Neural crest cell (in vitro differentiated cells): ENCODE measurements around the gene LIMS1. TPM values are rescaled to one million over a fixed set of nuclear protein-coding genes. Genes with fewer than 3 reads are reported as not detected.
"Not testable (repeated sequence)": the region's sequence is repeated elsewhere in the genome, so short reads cannot be mapped to it uniquely, and the experiment has no call there.

Experiments
- DNase-seq: peaks from one replicate; pipeline ENCODE4 v3.0.0; 2021; ENCODE audit warnings: low read depth, mixed read lengths, low spot score
- H3K27ac Mint-ChIP-seq: one replicate; pipeline ENCODE4 v1.8.0; 2021; ENCODE audit warnings: mild to moderate bottlenecking, mixed read lengths; ENCODE audit not compliant: unreplicated experiment
- H3K27me3 Mint-ChIP-seq: 2 replicates; pipeline ENCODE4 v1.8.0; 2021; ENCODE audit warnings: low read depth, mild to moderate bottlenecking, mixed read lengths
- H3K36me3 Mint-ChIP-seq: 2 replicates; pipeline ENCODE4 v1.8.0; 2021; ENCODE audit warnings: low read depth, mild to moderate bottlenecking, mixed read lengths
- H3K4me1 Mint-ChIP-seq: 2 replicates; pipeline ENCODE4 v1.8.0; 2021; ENCODE audit warnings: mixed read lengths
- H3K4me3 Mint-ChIP-seq: one replicate; pipeline ENCODE4 v1.8.0; 2021; ENCODE audit warnings: mild to moderate bottlenecking, mixed read lengths
- H3K9me3 Mint-ChIP-seq: 2 replicates; pipeline ENCODE4 v1.8.0; 2021; ENCODE audit warnings: mixed read lengths
- CTCF ChIP-seq: fragments of 200-600 bp; sonication (generic); conservative IDR thresholded peaks from 2 replicates; pipeline ENCODE4 v1.5.0; 2021; ENCODE audit warnings: antibody characterized with exemption, mild to moderate bottlenecking
- total RNA-seq: library from RNA; stranded (reverse); gene quantifications from 2 replicates; pipeline ENCODE4 v1.2.1, GENCODE V29; 2021

The LIMS1 gene
- total RNA-seq, 1 donor from 2014 or later = 30.9 TPM

GRCh38 chr2:108514478-108514877 is 19.8 kb upstream of the LIMS1 start:
- not testable (repeated sequence) for H3K9me3 Mint-ChIP-seq

GRCh38 chr2:108524688-108525087 is 9.6 kb upstream of the LIMS1 start:
- not testable (repeated sequence) for H3K27ac Mint-ChIP-seq, H3K9me3 Mint-ChIP-seq, H3K27me3 Mint-ChIP-seq, DNase-seq, H3K4me1 Mint-ChIP-seq, H3K4me3 Mint-ChIP-seq, H3K36me3 Mint-ChIP-seq

More at GRCh38 chr2:108514478-108514877, 19.8 kb upstream of the LIMS1 start:
- H3K27ac Mint-ChIP-seq, H3K27me3 Mint-ChIP-seq, H3K4me1 Mint-ChIP-seq, H3K4me3 Mint-ChIP-seq, DNase-seq: not testable (repeated sequence)
- peaks cover 11% of the 10 kb centered on the region for H3K36me3 Mint-ChIP-seq

- not testable (repeated sequence) for H3K9me3 Mint-ChIP-seq, H3K27me3 Mint-ChIP-seq, DNase-seq, H3K27ac Mint-ChIP-seq, H3K4me3 Mint-ChIP-seq, H3K36me3 Mint-ChIP-seq, H3K4me1 Mint-ChIP-seq
Measured at GRCh38 chr2:108525258-108525657, 9.0 kb upstream of the LIMS1 start.

GRCh38 chr2:108531674-108532055 is 2.6 kb upstream of the LIMS1 start:
- DNase-seq = no peak
- no peaks in the 10 kb centered on the region for H3K27me3 Mint-ChIP-seq
- H3K36me3 Mint-ChIP-seq = no peaks in the 10 kb centered on the region
- no peaks in the 10 kb centered on the region for H3K9me3 Mint-ChIP-seq
- H3K4me1 Mint-ChIP-seq = peaks cover 25% of the 10 kb centered on the region
- H3K27ac Mint-ChIP-seq = no peak overlapping the region
- H3K4me3 Mint-ChIP-seq = no peak overlapping the region
- no peak for TF ChIP-seq CTCF

GRCh38 chr2:108534584-108535356 is 500 bp downstream of the LIMS1 start:
- Mint-ChIP-seq H3K4me1 (peaks cover 43% of the 10 kb centered on the region), H3K27me3 (no peaks in the 10 kb centered on the region), H3K4me3 (peak overlapping the region; percentile 95), H3K36me3 (no peaks in the 10 kb centered on the region), H3K27ac (peak overlapping the region; percentile 36), H3K9me3 (no peaks in the 10 kb centered on the region)
- DNase-seq = peak; percentile 41
- TF ChIP-seq CTCF = no peak

GRCh38 chr2:108535357-108535631 is 1.0 kb downstream of the LIMS1 start:
- H3K27ac Mint-ChIP-seq = no peak overlapping the region
- no peak for DNase-seq
- peak overlapping the region; percentile 95 for H3K4me3 Mint-ChIP-seq
- no peaks in the 10 kb centered on the region for H3K36me3 Mint-ChIP-seq
- TF ChIP-seq CTCF = no peak
- H3K27me3 Mint-ChIP-seq = no peaks in the 10 kb centered on the region
- peaks cover 43% of the 10 kb centered on the region for H3K4me1 Mint-ChIP-seq
- no peaks in the 10 kb centered on the region for H3K9me3 Mint-ChIP-seq

- no peaks in the 10 kb centered on the region for H3K27me3 Mint-ChIP-seq
- DNase-seq = no peak
- peak overlapping the region; percentile 95 for H3K4me3 Mint-ChIP-seq
- no peaks in the 10 kb centered on the region for H3K36me3 Mint-ChIP-seq
- H3K27ac Mint-ChIP-seq = no peak overlapping the region
- no peak for TF ChIP-seq CTCF
- H3K9me3 Mint-ChIP-seq = no peaks in the 10 kb centered on the region
- peaks cover 40% of the 10 kb centered on the region for H3K4me1 Mint-ChIP-seq
Measured at GRCh38 chr2:108536133-108536780, 2.0 kb downstream of the LIMS1 start.
